SW 1271 (cell line): ENCODE data around the gene AIG1.
"Not testable (repeated sequence)": the region's sequence is repeated elsewhere in the genome, so short reads cannot be mapped to it uniquely, and the experiment has no call there.

ENCODE experiments used
- DNase-seq, 2 experiments: peaks; one replicate each; lab custom pipeline; 2025; lab: John Stamatoyannopoulos, UW

Gene AIG1

GRCh38 chr6:143331362-143331761, 270.7 kb downstream of the AIG1 start:
- no peak for DNase-seq

GRCh38 chr6:143332153-143332845, 271.6 kb downstream of the AIG1 start:
- DNase-seq: no peak

- DNase-seq: no peak
Measured at GRCh38 chr6:143333081-143333480, 272.4 kb downstream of the AIG1 start.

GRCh38 chr6:143333749-143334520, 273.2 kb downstream of the AIG1 start:
- DNase-seq: no peak

- DNase-seq: no peak
Measured at GRCh38 chr6:143335865-143336264, 275.2 kb downstream of the AIG1 start.

GRCh38 chr6:143336446-143337152, 275.9 kb downstream of the AIG1 start:
- peak in 1 of 2 experiments; percentile 5 for DNase-seq

GRCh38 chr6:143337201-143337949, 276.7 kb downstream of the AIG1 start:
- DNase-seq: no peak

- DNase-seq: no peak
Measured at GRCh38 chr6:143339223-143339622, 278.5 kb downstream of the AIG1 start.

GRCh38 chr6:143345477-143345876, 284.8 kb downstream of the AIG1 start:
- DNase-seq: not testable (repeated sequence)

GRCh38 chr6:143346004-143346403, 285.3 kb downstream of the AIG1 start:
- DNase-seq: no peak

- DNase-seq: no peak
Measured at GRCh38 chr6:143348531-143348930, 287.8 kb downstream of the AIG1 start.

- no peak for DNase-seq
Measured at GRCh38 chr6:143349530-143349929, 288.8 kb downstream of the AIG1 start.

- DNase-seq: no peak
Measured at GRCh38 chr6:143356101-143356880, 295.6 kb downstream of the AIG1 start.

GRCh38 chr6:143357152-143357551, 296.5 kb downstream of the AIG1 start:
- DNase-seq: no peak

- DNase-seq: no peak
Measured at GRCh38 chr6:143357561-143358255, 297.0 kb downstream of the AIG1 start.

GRCh38 chr6:143361536-143362191, 301.0 kb downstream of the AIG1 start:
- no peak for DNase-seq

GRCh38 chr6:143362192-143362558, 301.5 kb downstream of the AIG1 start:
- DNase-seq: no peak

GRCh38 chr6:143363299-143363698, 302.6 kb downstream of the AIG1 start:
- no peak for DNase-seq

- no peak for DNase-seq
Measured at GRCh38 chr6:143368426-143368825, 307.7 kb downstream of the AIG1 start.

- no peak for DNase-seq
Measured at GRCh38 chr6:143369971-143370370, 309.3 kb downstream of the AIG1 start.
